GM18870 (cell line): Measurements from ENCODE around the gene CYP4F2.
"Not testable (repeated sequence)": the region's sequence is repeated elsewhere in the genome, so short reads cannot be mapped to it uniquely, and the experiment has no call there.

Experiments
- ATAC-seq: cut with Tn5 transposase; IDR thresholded peaks from one replicate; pipeline ENCODE4 v1.9.1; 2021; ENCODE audit warnings: moderate library complexity; ENCODE audit not compliant: unreplicated experiment

Gene CYP4F2

GRCh38 chr19:15897738-15898276 is at the start of gene CYP4F2:
Gene CYP4F2 (minus strand): TSS chr19:15898074. CDS start chr19:15897611, 463 bp downstream.
- no peak for ATAC-seq

- no peak for ATAC-seq
These were observed 47.4 kb upstream of the CYP4F2 start for GRCh38 chr19:15945301-15945700.

- ATAC-seq: no peak
These were observed 46.5 kb upstream of the CYP4F2 start for GRCh38 chr19:15944401-15944800.

- ATAC-seq: no peak
These were observed 39.9 kb upstream of the CYP4F2 start for GRCh38 chr19:15937771-15938170.

- no peak for ATAC-seq
These were observed 39.1 kb upstream of the CYP4F2 start for GRCh38 chr19:15936950-15937349.

- ATAC-seq: no peak
These were observed 38.3 kb upstream of the CYP4F2 start for GRCh38 chr19:15936173-15936572.

- no peak for ATAC-seq
These were observed 37.4 kb upstream of the CYP4F2 start for GRCh38 chr19:15935167-15935702.

GRCh38 chr19:15934332-15935078 is 36.6 kb upstream of the CYP4F2 start, which contains the start of gene CYP4F11:
Gene CYP4F11 (minus strand): TSS chr19:15934529. CDS start chr19:15934408, 121 bp downstream.
- ATAC-seq: no peak

GRCh38 chr19:15933761-15934331 is 36.0 kb upstream of the CYP4F2 start:
- not testable (repeated sequence) for ATAC-seq

- no peak for ATAC-seq
These were observed 30.4 kb upstream of the CYP4F2 start for GRCh38 chr19:15928321-15928720.

GRCh38 chr19:15926484-15926883 is 28.6 kb upstream of the CYP4F2 start:
- no peak for ATAC-seq

GRCh38 chr19:15923702-15924101 is 25.8 kb upstream of the CYP4F2 start:
- no peak for ATAC-seq

GRCh38 chr19:15922021-15922420 is 24.1 kb upstream of the CYP4F2 start:
- no peak for ATAC-seq

- no peak for ATAC-seq
These were observed 21.4 kb upstream of the CYP4F2 start for GRCh38 chr19:15919243-15919642.

- no peak for ATAC-seq
These were observed 17.2 kb upstream of the CYP4F2 start for GRCh38 chr19:15915109-15915508.

- ATAC-seq: no peak
These were observed 16.0 kb upstream of the CYP4F2 start for GRCh38 chr19:15913830-15914229.

GRCh38 chr19:15913384-15913783 is 15.5 kb upstream of the CYP4F2 start:
- ATAC-seq: no peak

- no peak for ATAC-seq
These were observed 13.8 kb upstream of the CYP4F2 start for GRCh38 chr19:15911599-15912235.

GRCh38 chr19:15905026-15905425 is 7.2 kb upstream of the CYP4F2 start:
- no peak for ATAC-seq

- not testable (repeated sequence) for ATAC-seq
These were observed 5.0 kb upstream of the CYP4F2 start for GRCh38 chr19:15902898-15903297.

GRCh38 chr19:15902254-15902653 is 4.4 kb upstream of the CYP4F2 start:
- no peak for ATAC-seq
